GM19452 (cell line): ENCODE results near the gene RALB.

Source experiments
- ATAC-seq: cut with Tn5 transposase; IDR thresholded peaks from one replicate; pipeline ENCODE4 v1.9.1; 2021; ENCODE audit not compliant: unreplicated experiment

The RALB gene

GRCh38 chr2:120252225-120253020 lies at the start of gene RALB:
TSS of gene RALB (plus strand) at chr2:120252852. CDS start at chr2:120278665, 25,813 bp downstream.
- ATAC-seq, result peak; percentile 92

- ATAC-seq, result no peak
Measured at GRCh38 chr2:120203251-120204021, 49.2 kb upstream of the RALB start.

- no peak for ATAC-seq
Measured at GRCh38 chr2:120204022-120204405, 48.6 kb upstream of the RALB start.

- ATAC-seq, result no peak
Measured at GRCh38 chr2:120204417-120204816, 48.2 kb upstream of the RALB start.

- ATAC-seq, result no peak
Measured at GRCh38 chr2:120204945-120205670, 47.5 kb upstream of the RALB start.

- no peak for ATAC-seq
Measured at GRCh38 chr2:120206022-120206581, 46.5 kb upstream of the RALB start.

GRCh38 chr2:120208381-120209353 lies 44.0 kb upstream of the RALB start:
- no peak for ATAC-seq

GRCh38 chr2:120209427-120210269 lies 43.0 kb upstream of the RALB start:
- no peak for ATAC-seq

GRCh38 chr2:120210270-120210693 lies 42.4 kb upstream of the RALB start:
- no peak for ATAC-seq

- ATAC-seq, result no peak
Measured at GRCh38 chr2:120218181-120218580, 34.5 kb upstream of the RALB start.

- no peak for ATAC-seq
Measured at GRCh38 chr2:120219291-120219690, 33.4 kb upstream of the RALB start.

GRCh38 chr2:120219766-120220165 lies 32.9 kb upstream of the RALB start:
- no peak for ATAC-seq

- ATAC-seq, result no peak
Measured at GRCh38 chr2:120220756-120221155, 31.9 kb upstream of the RALB start.

- ATAC-seq, result no peak
Measured at GRCh38 chr2:120221616-120222015, 31.0 kb upstream of the RALB start.

GRCh38 chr2:120222186-120223033 lies 30.2 kb upstream of the RALB start:
- ATAC-seq, result no peak

- ATAC-seq, result peak; percentile 92
Measured at GRCh38 chr2:120223034-120223912, 29.4 kb upstream of the RALB start, which contains the start of gene TMEM185B. TSS of gene TMEM185B (minus strand) at chr2:120223400. CDS start at chr2:120222976, 424 bp downstream.

- no peak for ATAC-seq
Measured at GRCh38 chr2:120224256-120224655, 28.4 kb upstream of the RALB start.
